Peyer's patch (tissue), 4 donors: Measurements from ENCODE around the gene CWC25. TPM values are rescaled to one million over a fixed set of nuclear protein-coding genes. Genes with fewer than 3 reads are reported as not detected.

Source experiments
- DNase-seq, 3 donors: peaks; one replicate each; pipeline ENCODE4 v3.0.0-alpha.2; 2017 to 2019
- H3K27ac ChIP-seq, 4 donors: fragments of 200-600 bp; sonication (generic); one replicate each; pipeline ENCODE4 v1.5.1; 2016 to 2019
- H3K27me3 ChIP-seq, 2 donors: fragments of 200-600 bp; sonication (generic); one replicate each; pipeline ENCODE4 v1.5.1; 2019
- H3K36me3 ChIP-seq, 3 donors: fragments of 200-600 bp; sonication (generic); one replicate each; pipeline ENCODE4 v1.5.1; 2016 to 2019
- H3K4me1 ChIP-seq, 4 donors: fragments of 200-600 bp; sonication (generic); one replicate each; pipeline ENCODE4 v1.5.1; 2016 to 2019
- H3K4me3 ChIP-seq, 4 donors: fragments of 200-600 bp; sonication (generic); 1 replicate in 3 of 4; 2 replicates in 1 of 4; pipeline ENCODE4 v1.5.1; 2016 to 2019; ENCODE audit warnings: mild to moderate bottlenecking in 1 of 4
- H3K9me3 ChIP-seq, 4 donors: fragments of 200-600 bp; sonication (generic); one replicate each; pipeline ENCODE4 v1.5.1; 2016 to 2019; ENCODE audit warnings: mild to moderate bottlenecking in 1 of 4
- POLR2A ChIP-seq, 2 donors: fragments of 450-650 bp; IDR thresholded peaks; one replicate each; pipeline ENCODE4 v1.5.1; 2017; ENCODE audit warnings: antibody characterized with exemption in 2 of 2, mild to moderate bottlenecking in 2 of 2, moderate library complexity in 2 of 2
- total RNA-seq, 4 donors: library from RNA; depleted of rRNA; stranded (reverse); fragments of >200 nt; gene quantifications; one replicate each; pipeline ENCODE4 v1.1.0, GENCODE V29; 2016
- TF ChIP-seq, protein P1 (sequence below), 6 experiments: fragments of 450-650 bp in 4 of 6; fragments of 200-600 bp in 2 of 6; sonication (generic) in 1 of 6; IDR thresholded peaks; one replicate each; pipeline ENCODE4 v1.5.1; 2017 to 2019; ENCODE audit warnings: antibody characterized with exemption in 6 of 6, mild to moderate bottlenecking in 3 of 6, moderate library complexity in 1 of 6

The CWC25 gene
- total RNA-seq, 4 donors from 2014 or later: 49.4 to 106 (median 56.5) TPM

- Histone ChIP-seq H3K36me3 (peaks cover 0 to 43% (median 0%) of the 10 kb centered on the region in 3 donors), H3K27ac (peak overlapping the region; percentile 99 to 100 (median 99)), H3K4me1 (peaks cover 4 to 36% (median 8%) of the 10 kb centered on the region in 4 donors), H3K9me3 (no peaks in the 10 kb centered on the region), H3K27me3 (no peaks in the 10 kb centered on the region), H3K4me3 (peak overlapping the region; percentile 82 to 99 (median 98))
- DNase-seq: no peak
- TF ChIP-seq POLR2A (IDR thresholded peaks at IDR 0.05): no peak
- TF ChIP-seq, protein P1, sequence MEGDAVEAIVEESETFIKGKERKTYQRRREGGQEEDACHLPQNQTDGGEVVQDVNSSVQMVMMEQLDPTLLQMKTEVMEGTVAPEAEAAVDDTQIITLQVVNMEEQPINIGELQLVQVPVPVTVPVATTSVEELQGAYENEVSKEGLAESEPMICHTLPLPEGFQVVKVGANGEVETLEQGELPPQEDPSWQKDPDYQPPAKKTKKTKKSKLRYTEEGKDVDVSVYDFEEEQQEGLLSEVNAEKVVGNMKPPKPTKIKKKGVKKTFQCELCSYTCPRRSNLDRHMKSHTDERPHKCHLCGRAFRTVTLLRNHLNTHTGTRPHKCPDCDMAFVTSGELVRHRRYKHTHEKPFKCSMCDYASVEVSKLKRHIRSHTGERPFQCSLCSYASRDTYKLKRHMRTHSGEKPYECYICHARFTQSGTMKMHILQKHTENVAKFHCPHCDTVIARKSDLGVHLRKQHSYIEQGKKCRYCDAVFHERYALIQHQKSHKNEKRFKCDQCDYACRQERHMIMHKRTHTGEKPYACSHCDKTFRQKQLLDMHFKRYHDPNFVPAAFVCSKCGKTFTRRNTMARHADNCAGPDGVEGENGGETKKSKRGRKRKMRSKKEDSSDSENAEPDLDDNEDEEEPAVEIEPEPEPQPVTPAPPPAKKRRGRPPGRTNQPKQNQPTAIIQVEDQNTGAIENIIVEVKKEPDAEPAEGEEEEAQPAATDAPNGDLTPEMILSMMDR (IDR thresholded peaks at IDR 0.05): no peak
Measured at GRCh38 chr17:38800237-38800760, 24.8 kb downstream of the CWC25 start.

- Histone ChIP-seq H3K27me3 (no peaks in the 10 kb centered on the region), H3K36me3 (peaks cover 0 to 37% (median 0%) of the 10 kb centered on the region in 3 donors), H3K4me3 (peak within 1 kb of the TSS; percentile 82 to 99 (median 98)), H3K4me1 (peaks cover 4 to 36% (median 8%) of the 10 kb centered on the region in 4 donors), H3K27ac (peak within 1 kb of the TSS; percentile 99 to 100 (median 99)), H3K9me3 (no peaks in the 10 kb centered on the region)
- DNase-seq: peak; percentile 92 to 97 (median 95)
- TF ChIP-seq, protein P1 (IDR thresholded peaks at IDR 0.05): no peak
- peak; percentile 11 to 46 for TF ChIP-seq POLR2A (IDR thresholded peaks at IDR 0.05)
Measured at GRCh38 chr17:38799501-38800236, 25.5 kb downstream of the CWC25 start, which contains the start of gene PIP4K2B. Gene PIP4K2B, minus strand, starts transcription at chr17:38799556. Its CDS starts 132 bp downstream, at chr17:38799424.

- H3K9me3 ChIP-seq: no peaks in the 10 kb centered on the region
- H3K4me3 ChIP-seq: peak overlapping the region; percentile 82 to 99 (median 98)
- H3K4me1 ChIP-seq: peaks cover 4 to 36% (median 8%) of the 10 kb centered on the region in 4 donors
- no peaks in the 10 kb centered on the region for H3K27me3 ChIP-seq
- peaks cover 0 to 29% (median 0%) of the 10 kb centered on the region in 3 donors for H3K36me3 ChIP-seq
- H3K27ac ChIP-seq: peak overlapping the region; percentile 99 to 100 (median 99)
- peak in 2 of 3 donors; percentile 65 to 75 for DNase-seq
- TF ChIP-seq, protein P1 (IDR thresholded peaks at IDR 0.05): peak in 1 of 6 experiments; percentile 6
- no peak for TF ChIP-seq POLR2A (IDR thresholded peaks at IDR 0.05)
Measured at GRCh38 chr17:38798614-38799500, 26.3 kb downstream of the CWC25 start.

DNA sequence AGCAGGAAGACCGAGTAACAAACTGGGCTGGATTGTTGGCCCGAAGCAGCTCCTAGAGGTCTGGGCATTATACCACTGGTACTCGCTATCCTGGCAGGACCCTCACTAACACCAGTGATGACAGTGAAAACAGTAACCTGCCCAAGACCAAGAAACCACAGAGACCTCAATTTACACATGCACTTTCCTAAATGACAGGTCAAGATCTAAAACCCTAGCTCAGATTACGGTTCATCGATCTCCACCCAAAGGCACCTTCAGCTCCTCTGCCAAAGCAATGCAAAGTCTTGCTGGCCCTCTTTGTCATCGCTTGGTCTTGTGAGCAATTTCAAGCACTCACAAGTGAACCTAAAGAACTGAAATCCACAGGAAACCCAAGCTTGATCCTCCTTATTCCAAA lies 27.3 kb downstream of the CWC25 start:
- TF ChIP-seq, protein P1 (IDR thresholded peaks at IDR 0.05): no peak
- TF ChIP-seq POLR2A (IDR thresholded peaks at IDR 0.05): no peak
- no peak for DNase-seq
- peaks cover 4 to 36% (median 8%) of the 10 kb centered on the region in 4 donors for H3K4me1 ChIP-seq
- no peak overlapping the region for H3K27ac ChIP-seq
- no peaks in the 10 kb centered on the region for H3K27me3 ChIP-seq
- H3K4me3 ChIP-seq: peak overlapping the region in 3 of 4 donors; percentile 22 to 98 (median 82)
- peaks cover 0 to 20% (median 0%) of the 10 kb centered on the region in 3 donors for H3K36me3 ChIP-seq
- H3K9me3 ChIP-seq: no peaks in the 10 kb centered on the region

- no peak for DNase-seq
- Histone ChIP-seq H3K4me3 (no peak overlapping the region), H3K27ac (no peak overlapping the region)
Measured at GRCh38 chr17:38797158-38797490, 28.0 kb downstream of the CWC25 start.

More at GRCh38 chr17:38797158-38797490, 28.0 kb downstream of the CWC25 start:
- Histone ChIP-seq H3K36me3 (peaks cover 0 to 17% (median 0%) of the 10 kb centered on the region in 3 donors), H3K27me3 (no peaks in the 10 kb centered on the region), H3K4me1 (peaks cover 4 to 36% (median 8%) of the 10 kb centered on the region in 4 donors), H3K9me3 (no peaks in the 10 kb centered on the region)
- TF ChIP-seq POLR2A (IDR thresholded peaks at IDR 0.05): no peak
- TF ChIP-seq, protein P1 (IDR thresholded peaks at IDR 0.05): no peak
